Neural progenitor cell (in vitro differentiated cells): Measurements from ENCODE around the gene DOCK10. TPM values are rescaled to one million over a fixed set of nuclear protein-coding genes. Genes with fewer than 3 reads are reported as not detected.

Experiments
- DNase-seq: peaks from one replicate; pipeline ENCODE4 v3.0.0-alpha.2; 2016; ENCODE audit warnings: low spot score
- H2AFZ ChIP-seq: fragments of 200-600 bp; sonication (generic); replicated peaks from 2 replicates; pipeline ENCODE4 v1.6.1; 2016; ENCODE audit warnings: antibody characterized with exemption
- H3F3A ChIP-seq: fragments of 200-600 bp; sonication (generic); 2 replicates; pipeline ENCODE4 v1.6.1; 2016; ENCODE audit warnings: antibody characterized with exemption, low read depth
- H3K27ac ChIP-seq: fragments of 200-600 bp; sonication (generic); 2 replicates; pipeline ENCODE4 v1.5.1; 2016; ENCODE audit warnings: mild to moderate bottlenecking
- H3K27me3 ChIP-seq: fragments of 200-600 bp; sonication (generic); 2 replicates; pipeline ENCODE4 v1.6.1; 2016; ENCODE audit warnings: mild to moderate bottlenecking, moderate library complexity
- H3K36me3 ChIP-seq: fragments of 200-600 bp; sonication (generic); 2 replicates; pipeline ENCODE4 v1.5.1; 2016
- H3K4me1 ChIP-seq: fragments of 200-600 bp; sonication (generic); 2 replicates; pipeline ENCODE4 v1.6.1; 2016; ENCODE audit warnings: mixed run types
- H3K4me2 ChIP-seq: fragments of 200-600 bp; sonication (generic); 2 replicates; pipeline ENCODE4 v1.6.1; 2016
- H3K4me3 ChIP-seq: fragments of 200-600 bp; sonication (generic); 2 replicates; pipeline ENCODE4 v1.5.1; 2016
- H3K79me2 ChIP-seq: fragments of 200-600 bp; sonication (generic); 2 replicates; pipeline ENCODE4 v1.6.1; 2016; ENCODE audit warnings: low read depth
- H3K9ac ChIP-seq: fragments of 200-600 bp; sonication (generic); 2 replicates; pipeline ENCODE4 v1.6.1; 2016
- H3K9me3 ChIP-seq: fragments of 200-600 bp; sonication (generic); 2 replicates; pipeline ENCODE4 v1.5.1; 2016; ENCODE audit warnings: low read depth
- H4K20me1 ChIP-seq: fragments of 200-600 bp; sonication (generic); 2 replicates; pipeline ENCODE4 v1.6.1; 2016; ENCODE audit warnings: low read depth
- H3K27ac Mint-ChIP-seq: 3 replicates; pipeline ENCODE4 v1.8.0; 2021; ENCODE audit warnings: mixed read lengths
- H3K27me3 Mint-ChIP-seq: 2 replicates; pipeline ENCODE4 v1.8.0; 2022; ENCODE audit warnings: low read depth, mild to moderate bottlenecking, inconsistent platforms, moderate library complexity, mixed read lengths; ENCODE audit not compliant: insufficient read depth
- H3K36me3 Mint-ChIP-seq: 3 replicates; pipeline ENCODE4 v1.8.0; 2021; ENCODE audit warnings: mixed read lengths
- H3K4me1 Mint-ChIP-seq: 3 replicates; pipeline ENCODE4 v1.8.0; 2021; ENCODE audit warnings: mixed read lengths
- H3K4me3 Mint-ChIP-seq: 3 replicates; pipeline ENCODE4 v1.8.0; 2021; ENCODE audit warnings: mild to moderate bottlenecking, moderate library complexity, mixed read lengths
- H3K9me3 Mint-ChIP-seq: 3 replicates; pipeline ENCODE4 v1.8.0; 2020; ENCODE audit warnings: mixed read lengths
- CTCF ChIP-seq: fragments of 200-600 bp; sonication (generic); IDR thresholded peaks from 2 replicates; pipeline ENCODE4 v1.5.1; 2017; ENCODE audit warnings: antibody characterized with exemption, mild to moderate bottlenecking
- EZH2 ChIP-seq: fragments of 200-600 bp; sonication (generic); IDR thresholded peaks from 2 replicates; pipeline ENCODE4 v1.6.1; 2017; ENCODE audit warnings: antibody characterized with exemption, mild to moderate bottlenecking, moderate library complexity
- EZH2phosphoT487 ChIP-seq: fragments of 200-600 bp; sonication (generic); IDR thresholded peaks from 2 replicates; pipeline ENCODE4 v1.6.1; 2017; ENCODE audit warnings: antibody characterized with exemption
- total RNA-seq: library from RNA; depleted of rRNA; stranded (reverse); fragments of >200 nt; gene quantifications from 2 replicates; pipeline ENCODE4 v1.2.3, GENCODE V29; 2015; ENCODE audit warnings: low replicate concordance

DOCK10 gene
- total RNA-seq, 1 donor from 2014 or later = 1.1 TPM

- Histone ChIP-seq H3F3A (no peaks in the 10 kb centered on the region), H3K36me3 (no peaks in the 10 kb centered on the region), H2AFZ (no peak overlapping the region), H3K27ac (no peak overlapping the region), H3K9me3 (no peaks in the 10 kb centered on the region), H3K27me3 (no peaks in the 10 kb centered on the region), H3K79me2 (no peaks in the 10 kb centered on the region), H3K9ac (no peak overlapping the region), H3K4me3 (no peak overlapping the region), H4K20me1 (no peaks in the 10 kb centered on the region), H3K4me2 (no peak overlapping the region), H3K4me1 (peaks cover 9% of the 10 kb centered on the region)
- Mint-ChIP-seq H3K4me1 (peaks cover 2% of the 10 kb centered on the region), H3K27ac (no peak overlapping the region), H3K27me3 (no peaks in the 10 kb centered on the region), H3K4me3 (no peak overlapping the region), H3K36me3 (peaks cover 14% of the 10 kb centered on the region), H3K9me3 (no peaks in the 10 kb centered on the region)
- DNase-seq = no peak
- TF ChIP-seq CTCF = no peak
These were observed 199.1 kb downstream of the DOCK10 start for GRCh38 chr2:224843141-224843540.

GRCh38 chr2:224841910-224842309 is 200.4 kb downstream of the DOCK10 start:
- Histone ChIP-seq H3K9ac (no peak overlapping the region), H3K9me3 (no peaks in the 10 kb centered on the region), H3K27ac (no peak overlapping the region), H3K79me2 (no peaks in the 10 kb centered on the region), H2AFZ (no peak overlapping the region), H4K20me1 (no peaks in the 10 kb centered on the region), H3K4me2 (no peak overlapping the region), H3K4me1 (peaks cover 9% of the 10 kb centered on the region), H3K27me3 (no peaks in the 10 kb centered on the region), H3K4me3 (no peak overlapping the region), H3F3A (no peaks in the 10 kb centered on the region), H3K36me3 (no peaks in the 10 kb centered on the region)
- Mint-ChIP-seq H3K4me1 (peaks cover 2% of the 10 kb centered on the region), H3K36me3 (peaks cover 14% of the 10 kb centered on the region), H3K27ac (no peak overlapping the region), H3K9me3 (no peaks in the 10 kb centered on the region), H3K4me3 (no peak overlapping the region), H3K27me3 (no peaks in the 10 kb centered on the region)
- peak; percentile 8 for DNase-seq
- TF ChIP-seq EZH2 (no peak), CTCF (no peak), EZH2phosphoT487 (no peak)

GRCh38 chr2:224838335-224838734 is 203.9 kb downstream of the DOCK10 start:
- H3K36me3 ChIP-seq = no peaks in the 10 kb centered on the region
- no peak overlapping the region for H3K4me3 Mint-ChIP-seq
- no peak overlapping the region for H3K9ac ChIP-seq
- H3K9me3 ChIP-seq = no peaks in the 10 kb centered on the region
- no peaks in the 10 kb centered on the region for H3K27me3 ChIP-seq
- no peak overlapping the region for H3K4me2 ChIP-seq
- peaks cover 17% of the 10 kb centered on the region for H3K36me3 Mint-ChIP-seq
- DNase-seq = no peak
- no peaks in the 10 kb centered on the region for H3F3A ChIP-seq
- peaks cover 2% of the 10 kb centered on the region for H3K4me1 Mint-ChIP-seq
- H3K27ac Mint-ChIP-seq = no peak overlapping the region
- no peak for TF ChIP-seq CTCF
- TF ChIP-seq EZH2 = no peak
- TF ChIP-seq EZH2phosphoT487 = no peak
- H3K27ac ChIP-seq = no peak overlapping the region
- no peaks in the 10 kb centered on the region for H3K27me3 Mint-ChIP-seq
- H3K4me3 ChIP-seq = no peak overlapping the region
- H3K4me1 ChIP-seq = peaks cover 9% of the 10 kb centered on the region
- H3K9me3 Mint-ChIP-seq = no peaks in the 10 kb centered on the region
- H2AFZ ChIP-seq = no peak overlapping the region
- H4K20me1 ChIP-seq = no peaks in the 10 kb centered on the region
- H3K79me2 ChIP-seq = no peaks in the 10 kb centered on the region

- H3K27ac ChIP-seq = no peak overlapping the region
- no peaks in the 10 kb centered on the region for H3K79me2 ChIP-seq
- H3K4me3 ChIP-seq = no peak overlapping the region
- Mint-ChIP-seq H3K4me3 (no peak overlapping the region), H3K4me1 (peaks cover 2% of the 10 kb centered on the region), H3K27ac (no peak overlapping the region), H3K36me3 (peaks cover 13% of the 10 kb centered on the region), H3K9me3 (no peaks in the 10 kb centered on the region), H3K27me3 (no peaks in the 10 kb centered on the region)
- H3K9ac ChIP-seq = no peak overlapping the region
- H3K9me3 ChIP-seq = no peaks in the 10 kb centered on the region
- H4K20me1 ChIP-seq = no peaks in the 10 kb centered on the region
- H3K4me1 ChIP-seq = peaks cover 9% of the 10 kb centered on the region
- no peak overlapping the region for H3K4me2 ChIP-seq
- no peak for DNase-seq
- H3K27me3 ChIP-seq = no peaks in the 10 kb centered on the region
- TF ChIP-seq EZH2phosphoT487 (no peak), CTCF (no peak), EZH2 (no peak)
- no peak overlapping the region for H2AFZ ChIP-seq
- H3F3A ChIP-seq = no peaks in the 10 kb centered on the region
- no peaks in the 10 kb centered on the region for H3K36me3 ChIP-seq
These were observed 204.7 kb downstream of the DOCK10 start for GRCh38 chr2:224837558-224837957.
